PC-9 (cell line): ENCODE results near the gene ZNF865.

Source experiments
- EZH2 ChIP-seq: fragments of 200-600 bp; sonication (generic); IDR thresholded peaks from 2 replicates; pipeline ENCODE4 v1.8.0; 2017; ENCODE audit warnings: antibody characterized with exemption, low read depth
- TF ChIP-seq, protein P1 (sequence below): fragments of 200-600 bp; sonication (generic); conservative IDR thresholded peaks from 2 replicates; pipeline ENCODE4 v1.6.1; 2017; ENCODE audit warnings: mixed run types, antibody characterized with exemption, mild to moderate bottlenecking, moderate library complexity

GRCh38 chr19:55659822-55660221 is 54.4 kb downstream of the ZNF865 start:
- TF ChIP-seq, protein P1, sequence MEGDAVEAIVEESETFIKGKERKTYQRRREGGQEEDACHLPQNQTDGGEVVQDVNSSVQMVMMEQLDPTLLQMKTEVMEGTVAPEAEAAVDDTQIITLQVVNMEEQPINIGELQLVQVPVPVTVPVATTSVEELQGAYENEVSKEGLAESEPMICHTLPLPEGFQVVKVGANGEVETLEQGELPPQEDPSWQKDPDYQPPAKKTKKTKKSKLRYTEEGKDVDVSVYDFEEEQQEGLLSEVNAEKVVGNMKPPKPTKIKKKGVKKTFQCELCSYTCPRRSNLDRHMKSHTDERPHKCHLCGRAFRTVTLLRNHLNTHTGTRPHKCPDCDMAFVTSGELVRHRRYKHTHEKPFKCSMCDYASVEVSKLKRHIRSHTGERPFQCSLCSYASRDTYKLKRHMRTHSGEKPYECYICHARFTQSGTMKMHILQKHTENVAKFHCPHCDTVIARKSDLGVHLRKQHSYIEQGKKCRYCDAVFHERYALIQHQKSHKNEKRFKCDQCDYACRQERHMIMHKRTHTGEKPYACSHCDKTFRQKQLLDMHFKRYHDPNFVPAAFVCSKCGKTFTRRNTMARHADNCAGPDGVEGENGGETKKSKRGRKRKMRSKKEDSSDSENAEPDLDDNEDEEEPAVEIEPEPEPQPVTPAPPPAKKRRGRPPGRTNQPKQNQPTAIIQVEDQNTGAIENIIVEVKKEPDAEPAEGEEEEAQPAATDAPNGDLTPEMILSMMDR: no peak
- no peak for TF ChIP-seq EZH2
